Activated T-helper 1 cell treated with Interleukin-2 at 50 U/mL for 16 hours (primary cell): ENCODE measurements around the gene EXT2.

Source experiments
- DNase-seq: peaks from one replicate; pipeline ENCODE4 v3.0.0-alpha.2; 2020; ENCODE audit warnings: low read depth

The EXT2 gene

GRCh38 chr11:44085330-44085729 is 10.1 kb upstream of the EXT2 start:
- DNase-seq = no peak

GRCh38 chr11:44088377-44088776 is 7.1 kb upstream of the EXT2 start:
- no peak for DNase-seq

- DNase-seq = no peak
These were observed 6.6 kb upstream of the EXT2 start for GRCh38 chr11:44088871-44089270.

- no peak for DNase-seq
These were observed 4.9 kb upstream of the EXT2 start for GRCh38 chr11:44090539-44090938.

GRCh38 chr11:44094260-44094868 is 1.1 kb upstream of the EXT2 start:
- DNase-seq = peak; percentile 49

- DNase-seq = peak; percentile 0
These were observed 1.1 kb downstream of the EXT2 start for GRCh38 chr11:44096360-44097185.

- no peak for DNase-seq
These were observed 2.3 kb downstream of the EXT2 start for GRCh38 chr11:44097821-44098220.

- no peak for DNase-seq
These were observed 5.6 kb downstream of the EXT2 start for GRCh38 chr11:44101098-44101497.

GRCh38 chr11:44104481-44105294 is 9.2 kb downstream of the EXT2 start:
- no peak for DNase-seq

GRCh38 chr11:44108260-44108659 is 12.8 kb downstream of the EXT2 start:
- DNase-seq = no peak

- peak; percentile 24 for DNase-seq
These were observed 14.8 kb downstream of the EXT2 start for GRCh38 chr11:44110231-44110679.

GRCh38 chr11:44112091-44112821 is 16.8 kb downstream of the EXT2 start:
- DNase-seq = no peak

- DNase-seq = no peak
These were observed 17.5 kb downstream of the EXT2 start for GRCh38 chr11:44113018-44113417.

- no peak for DNase-seq
These were observed 18.1 kb downstream of the EXT2 start for GRCh38 chr11:44113572-44113971.

GRCh38 chr11:44116234-44116830 is 20.9 kb downstream of the EXT2 start:
- no peak for DNase-seq

GRCh38 chr11:44120169-44120568 is 24.7 kb downstream of the EXT2 start:
- no peak for DNase-seq

- no peak for DNase-seq
These were observed 30.1 kb downstream of the EXT2 start for GRCh38 chr11:44125598-44125997.

- no peak for DNase-seq
These were observed 30.8 kb downstream of the EXT2 start for GRCh38 chr11:44126304-44126703.

GRCh38 chr11:44127130-44127529 is 31.7 kb downstream of the EXT2 start:
- no peak for DNase-seq

- DNase-seq = no peak
These were observed 33.3 kb downstream of the EXT2 start for GRCh38 chr11:44128729-44129128.

GRCh38 chr11:44130751-44131150 is 35.3 kb downstream of the EXT2 start:
- DNase-seq = no peak
